ENCODE measurements around the gene KIN.
A peak's percentile ranks its signal among the peaks of the same experiment; 100 is the strongest.
"Not testable (repeated sequence)": the region's sequence is repeated elsewhere in the genome, so short reads cannot be mapped to it uniquely, and the experiment has no call there.

KIN gene

DNA sequence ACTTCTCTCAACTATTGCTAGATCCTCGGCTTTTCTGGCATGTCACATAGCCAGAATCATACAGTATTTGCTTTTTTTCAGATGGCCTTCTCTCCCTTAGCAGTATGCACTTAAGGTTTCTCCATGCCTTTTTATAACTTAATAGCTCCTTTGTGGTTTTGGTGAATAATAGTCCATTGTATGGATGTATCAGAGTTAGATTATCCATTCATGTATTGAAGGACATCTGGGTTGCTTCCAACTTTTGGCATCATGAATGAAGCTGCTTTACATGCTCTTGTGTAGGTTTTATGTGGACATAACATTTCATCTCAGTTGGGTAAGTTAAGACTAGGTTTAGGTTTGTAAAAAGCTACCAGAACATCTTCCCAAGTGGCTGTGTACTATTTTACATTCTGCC lies 4.7 kb upstream of the KIN start:
- TF ChIP-seq, protein P1, sequence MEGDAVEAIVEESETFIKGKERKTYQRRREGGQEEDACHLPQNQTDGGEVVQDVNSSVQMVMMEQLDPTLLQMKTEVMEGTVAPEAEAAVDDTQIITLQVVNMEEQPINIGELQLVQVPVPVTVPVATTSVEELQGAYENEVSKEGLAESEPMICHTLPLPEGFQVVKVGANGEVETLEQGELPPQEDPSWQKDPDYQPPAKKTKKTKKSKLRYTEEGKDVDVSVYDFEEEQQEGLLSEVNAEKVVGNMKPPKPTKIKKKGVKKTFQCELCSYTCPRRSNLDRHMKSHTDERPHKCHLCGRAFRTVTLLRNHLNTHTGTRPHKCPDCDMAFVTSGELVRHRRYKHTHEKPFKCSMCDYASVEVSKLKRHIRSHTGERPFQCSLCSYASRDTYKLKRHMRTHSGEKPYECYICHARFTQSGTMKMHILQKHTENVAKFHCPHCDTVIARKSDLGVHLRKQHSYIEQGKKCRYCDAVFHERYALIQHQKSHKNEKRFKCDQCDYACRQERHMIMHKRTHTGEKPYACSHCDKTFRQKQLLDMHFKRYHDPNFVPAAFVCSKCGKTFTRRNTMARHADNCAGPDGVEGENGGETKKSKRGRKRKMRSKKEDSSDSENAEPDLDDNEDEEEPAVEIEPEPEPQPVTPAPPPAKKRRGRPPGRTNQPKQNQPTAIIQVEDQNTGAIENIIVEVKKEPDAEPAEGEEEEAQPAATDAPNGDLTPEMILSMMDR (IDR thresholded peaks at IDR 0.05; ENCODE audit: unreplicated experiment in 3 of 3), result no peak
- H3K36me3 Mint-ChIP-seq (ENCODE audit: low read depth), result peaks cover 46% of the 10 kb centered on the region
- peak overlapping the region in 1 of 3 experiments; percentile 39 for H3K4me3 Mint-ChIP-seq
- H3K27ac Mint-ChIP-seq, result no peak overlapping the region
- H3K27me3 Mint-ChIP-seq (ENCODE audit: low read depth), result no peaks in the 10 kb centered on the region
- H3K4me1 Mint-ChIP-seq, result peaks cover 37% of the 10 kb centered on the region
- no peaks in the 10 kb centered on the region for H3K9me3 Mint-ChIP-seq

DNA sequence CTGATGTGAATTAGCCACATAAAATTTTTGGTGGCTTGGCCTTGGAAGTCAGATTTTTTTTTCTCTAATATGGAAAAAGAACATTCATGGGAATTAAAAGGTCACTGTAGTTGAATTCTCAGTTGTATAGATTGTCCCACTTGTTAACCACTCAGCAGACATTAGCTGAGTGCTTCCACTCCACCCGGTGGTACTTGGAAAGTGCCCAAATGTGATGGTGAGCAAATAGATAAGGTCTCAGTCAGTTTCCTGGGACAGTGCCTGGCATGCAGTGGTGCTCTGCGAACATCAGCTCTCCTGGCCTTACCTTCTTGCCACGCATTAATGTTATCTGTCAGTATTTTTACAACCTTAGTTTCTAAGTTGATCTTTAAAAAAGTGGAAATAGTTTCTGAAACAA lies 1.6 kb upstream of the KIN start:
- H3K4me3 Mint-ChIP-seq, result no peak overlapping the region
- H3K27ac Mint-ChIP-seq, result no peak overlapping the region
- peaks cover 30% of the 10 kb centered on the region for H3K4me1 Mint-ChIP-seq
- peaks cover 23% of the 10 kb centered on the region for H3K36me3 Mint-ChIP-seq (ENCODE audit: low read depth)
- H3K27me3 Mint-ChIP-seq (ENCODE audit: low read depth), result no peaks in the 10 kb centered on the region
- H3K9me3 Mint-ChIP-seq, result no peaks in the 10 kb centered on the region
- TF ChIP-seq, protein P1 (IDR thresholded peaks at IDR 0.05; ENCODE audit: unreplicated experiment in 3 of 3), result no peak

DNA sequence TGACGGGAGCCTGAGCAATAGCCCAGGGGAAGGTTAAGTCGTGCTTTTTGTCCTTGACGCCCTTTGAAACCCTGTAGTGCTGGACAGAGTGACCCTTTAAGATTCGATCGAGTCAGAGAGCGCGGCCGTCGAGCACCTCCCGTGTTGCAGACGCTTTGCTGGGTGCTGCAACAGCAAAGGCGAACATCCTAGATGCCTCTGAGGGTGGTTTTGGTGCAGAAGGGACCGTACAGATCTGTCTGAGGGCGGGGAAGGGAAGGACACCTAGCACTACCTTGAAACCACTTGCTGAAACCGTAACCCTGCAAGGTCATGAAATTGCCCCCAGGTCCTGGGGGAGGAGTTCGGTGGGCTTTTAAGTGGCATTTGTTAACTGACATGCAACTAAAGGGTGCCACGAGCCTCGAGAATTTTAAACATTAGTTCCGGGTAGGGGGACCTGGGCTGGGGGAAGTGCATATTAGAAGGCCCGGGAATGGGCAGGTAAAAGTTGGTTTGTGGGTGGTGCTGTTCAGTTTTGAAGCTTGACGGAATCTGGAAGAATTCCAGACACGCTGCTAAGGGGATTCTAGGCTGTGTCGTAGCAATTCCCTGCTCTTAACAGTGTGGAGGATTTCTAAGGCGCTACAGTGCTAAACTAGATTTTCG lies 970 bp upstream of the KIN start:
- Mint-ChIP-seq H3K9me3 (no peaks in the 10 kb centered on the region), H3K36me3 (ENCODE audit: low read depth) (peaks cover 23% of the 10 kb centered on the region), H3K4me1 (peaks cover 30% of the 10 kb centered on the region), H3K27me3 (ENCODE audit: low read depth) (no peaks in the 10 kb centered on the region), H3K4me3 (no peak overlapping the region), H3K27ac (peak overlapping the region in 1 of 3 experiments; percentile 93)
- TF ChIP-seq, protein P1 (IDR thresholded peaks at IDR 0.05; ENCODE audit: unreplicated experiment in 3 of 3), result no peak

DNA sequence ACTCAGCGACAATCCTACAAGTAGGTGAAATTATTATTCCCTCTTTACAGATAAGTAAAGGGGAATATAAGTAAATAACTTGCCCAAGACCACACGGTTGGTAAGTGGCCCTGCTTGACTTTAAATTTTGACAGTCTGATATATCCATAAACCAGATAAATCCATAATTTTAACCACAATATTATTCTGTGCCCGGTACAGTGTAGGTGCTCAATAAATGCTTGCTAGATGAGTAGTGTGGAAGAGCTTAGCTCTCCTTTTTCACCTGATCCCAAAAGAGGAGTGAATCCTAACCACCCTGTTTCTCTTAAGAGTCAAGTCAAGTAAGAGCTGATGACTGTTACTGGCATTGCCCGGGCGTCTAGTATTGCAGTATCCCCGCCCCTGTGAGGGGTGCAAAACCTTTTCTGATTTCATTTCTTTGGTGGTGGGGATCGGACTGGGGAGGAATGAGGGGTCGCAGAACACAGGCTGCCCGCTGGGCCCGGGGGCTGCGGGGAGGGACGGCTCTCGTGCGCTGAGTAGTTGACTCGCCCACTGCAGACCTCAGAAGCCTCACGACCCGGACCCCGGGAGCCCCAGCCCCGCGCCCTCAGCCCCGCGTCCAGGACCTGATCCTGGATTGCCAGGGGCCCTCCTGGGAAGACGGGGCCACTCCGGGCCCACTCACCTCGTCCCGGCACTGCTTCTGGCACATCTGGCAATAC lies 490 bp downstream of the KIN start:
- Mint-ChIP-seq H3K9me3 (no peaks in the 10 kb centered on the region), H3K4me3 (no peak overlapping the region)
- TF ChIP-seq, protein P1 (IDR thresholded peaks at IDR 0.05; ENCODE audit: unreplicated experiment in 3 of 3), result no peak

DNA sequence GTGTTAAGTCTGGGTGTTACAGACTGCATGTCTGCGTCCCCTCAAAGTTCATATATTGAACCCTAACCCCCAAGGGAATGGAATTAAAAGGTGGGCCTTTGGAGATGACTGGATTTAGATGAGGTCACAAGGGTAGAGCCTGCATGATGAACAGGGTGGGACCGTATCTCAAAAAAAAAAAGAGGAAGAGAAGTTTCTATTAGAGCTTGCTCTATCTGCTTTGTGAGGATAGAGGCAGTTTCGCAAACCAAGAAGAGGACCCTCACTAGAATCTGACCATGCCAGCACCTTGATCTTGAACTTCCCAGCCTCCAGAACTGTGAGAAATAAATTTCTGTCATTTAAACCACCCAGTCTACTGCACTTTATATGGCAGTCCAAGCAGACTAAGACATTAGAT lies 1.4 kb downstream of the KIN start:
- H3K27me3 Mint-ChIP-seq (ENCODE audit: low read depth), result no peaks in the 10 kb centered on the region
- H3K27ac Mint-ChIP-seq, result no peak overlapping the region
- peaks cover 22% of the 10 kb centered on the region for H3K4me1 Mint-ChIP-seq
- H3K36me3 Mint-ChIP-seq (ENCODE audit: low read depth), result peaks cover 16% of the 10 kb centered on the region
- no peaks in the 10 kb centered on the region for H3K9me3 Mint-ChIP-seq
- no peak overlapping the region for H3K4me3 Mint-ChIP-seq
- TF ChIP-seq, protein P1 (IDR thresholded peaks at IDR 0.05; ENCODE audit: unreplicated experiment in 3 of 3), result no peak

More for the DNA sequence above, 490 bp downstream of the KIN start:
- Mint-ChIP-seq H3K27me3 (ENCODE audit: low read depth) (no peaks in the 10 kb centered on the region), H3K36me3 (ENCODE audit: low read depth) (peaks cover 22% of the 10 kb centered on the region), H3K27ac (no peak overlapping the region), H3K4me1 (peaks cover 24% of the 10 kb centered on the region)

DNA sequence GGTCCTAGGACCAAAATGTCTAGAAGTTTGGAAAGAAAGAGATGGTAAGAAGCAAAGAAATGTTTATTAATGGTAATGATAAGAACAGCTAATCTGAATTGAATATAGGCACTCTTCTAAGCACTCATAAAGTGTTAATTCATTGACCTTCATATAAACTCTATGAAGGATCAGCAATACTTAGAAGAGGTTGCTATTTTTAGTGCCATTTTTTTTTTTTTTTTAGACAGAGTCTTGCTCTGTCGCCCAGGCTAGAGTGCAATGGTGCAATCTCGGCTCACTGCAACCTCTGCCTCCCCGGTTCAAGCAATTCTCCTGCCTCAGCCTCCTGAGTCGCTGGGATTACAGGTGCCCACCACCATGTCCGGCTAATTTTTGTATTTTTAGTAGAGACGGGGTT lies 5.6 kb downstream of the KIN start:
- peaks cover 36% of the 10 kb centered on the region for H3K36me3 Mint-ChIP-seq (ENCODE audit: low read depth)
- H3K27ac Mint-ChIP-seq; H3K27me3 Mint-ChIP-seq (ENCODE audit: low read depth); H3K9me3 Mint-ChIP-seq; H3K4me3 Mint-ChIP-seq; H3K4me1 Mint-ChIP-seq: not testable (repeated sequence)
